ENCODE data around the gene OSBPL10.

Gene OSBPL10

DNA sequence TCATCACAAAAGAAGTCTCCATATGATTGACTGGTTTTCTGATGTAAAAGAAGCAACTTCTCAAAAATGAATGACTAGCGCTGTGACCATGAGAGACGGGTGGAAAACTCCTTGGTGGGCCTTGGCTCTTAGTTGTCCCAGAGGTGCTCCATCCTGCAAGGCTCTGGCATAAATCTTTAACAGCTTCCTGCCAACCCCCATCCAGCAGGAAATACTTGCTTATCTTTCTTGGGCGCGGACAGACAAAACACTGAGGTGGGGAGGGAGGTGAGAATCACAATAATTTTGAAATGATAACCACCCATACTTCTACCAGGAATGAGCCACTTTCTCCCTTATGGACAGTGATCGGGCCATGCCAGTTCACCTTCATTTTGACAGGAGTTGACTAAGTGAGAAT is 319.8 kb downstream of the OSBPL10 start:
- no peak overlapping the region for H3K4me3 ChIP-seq (ENCODE audit: low read depth, low read length)
- TF ChIP-seq, protein P1, sequence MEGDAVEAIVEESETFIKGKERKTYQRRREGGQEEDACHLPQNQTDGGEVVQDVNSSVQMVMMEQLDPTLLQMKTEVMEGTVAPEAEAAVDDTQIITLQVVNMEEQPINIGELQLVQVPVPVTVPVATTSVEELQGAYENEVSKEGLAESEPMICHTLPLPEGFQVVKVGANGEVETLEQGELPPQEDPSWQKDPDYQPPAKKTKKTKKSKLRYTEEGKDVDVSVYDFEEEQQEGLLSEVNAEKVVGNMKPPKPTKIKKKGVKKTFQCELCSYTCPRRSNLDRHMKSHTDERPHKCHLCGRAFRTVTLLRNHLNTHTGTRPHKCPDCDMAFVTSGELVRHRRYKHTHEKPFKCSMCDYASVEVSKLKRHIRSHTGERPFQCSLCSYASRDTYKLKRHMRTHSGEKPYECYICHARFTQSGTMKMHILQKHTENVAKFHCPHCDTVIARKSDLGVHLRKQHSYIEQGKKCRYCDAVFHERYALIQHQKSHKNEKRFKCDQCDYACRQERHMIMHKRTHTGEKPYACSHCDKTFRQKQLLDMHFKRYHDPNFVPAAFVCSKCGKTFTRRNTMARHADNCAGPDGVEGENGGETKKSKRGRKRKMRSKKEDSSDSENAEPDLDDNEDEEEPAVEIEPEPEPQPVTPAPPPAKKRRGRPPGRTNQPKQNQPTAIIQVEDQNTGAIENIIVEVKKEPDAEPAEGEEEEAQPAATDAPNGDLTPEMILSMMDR (IDR thresholded peaks at IDR 0.05; ENCODE audit: control insufficient read depth, extremely low read depth, insufficient read depth) = no peak
- DNase-seq (ENCODE audit: low read depth) = no peak

DNA sequence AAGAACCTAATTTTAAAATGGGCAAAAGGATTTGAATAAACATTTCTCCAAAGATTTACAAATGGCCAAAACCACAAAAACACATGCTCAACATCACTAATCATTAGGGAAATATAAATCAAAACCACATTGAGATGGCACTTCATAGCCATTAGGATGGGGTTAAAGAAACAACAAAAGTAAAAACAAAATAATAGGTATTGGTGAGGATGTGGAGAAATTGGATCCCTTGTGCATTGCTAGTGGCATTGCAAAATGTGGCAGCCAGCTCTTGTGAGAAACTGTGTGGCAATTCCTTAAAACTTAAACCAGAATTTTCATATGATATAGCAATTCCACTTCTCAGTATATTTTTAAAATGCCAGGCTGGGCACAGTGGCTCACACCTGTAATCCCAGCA is 321.8 kb downstream of the OSBPL10 start:
- H3K4me3 ChIP-seq (ENCODE audit: low read depth, low read length) = no peak overlapping the region
- DNase-seq (ENCODE audit: low read depth) = no peak
- TF ChIP-seq, protein P1 (IDR thresholded peaks at IDR 0.05; ENCODE audit: control insufficient read depth, extremely low read depth, insufficient read depth) = no peak

GRCh38 chr3:31654998-31655397 is 326.1 kb downstream of the OSBPL10 start:
- TF ChIP-seq, protein P1 (IDR thresholded peaks at IDR 0.05; ENCODE audit: control insufficient read depth, extremely low read depth, insufficient read depth) = no peak
- no peak for DNase-seq (ENCODE audit: low read depth)
- no peak overlapping the region for H3K4me3 ChIP-seq (ENCODE audit: low read depth, low read length)

GRCh38 chr3:31653464-31653863 is 327.6 kb downstream of the OSBPL10 start:
- no peak for DNase-seq (ENCODE audit: low read depth)
- no peak overlapping the region for H3K4me3 ChIP-seq (ENCODE audit: low read depth, low read length)
- TF ChIP-seq, protein P1 (IDR thresholded peaks at IDR 0.05; ENCODE audit: control insufficient read depth, extremely low read depth, insufficient read depth) = no peak

DNA sequence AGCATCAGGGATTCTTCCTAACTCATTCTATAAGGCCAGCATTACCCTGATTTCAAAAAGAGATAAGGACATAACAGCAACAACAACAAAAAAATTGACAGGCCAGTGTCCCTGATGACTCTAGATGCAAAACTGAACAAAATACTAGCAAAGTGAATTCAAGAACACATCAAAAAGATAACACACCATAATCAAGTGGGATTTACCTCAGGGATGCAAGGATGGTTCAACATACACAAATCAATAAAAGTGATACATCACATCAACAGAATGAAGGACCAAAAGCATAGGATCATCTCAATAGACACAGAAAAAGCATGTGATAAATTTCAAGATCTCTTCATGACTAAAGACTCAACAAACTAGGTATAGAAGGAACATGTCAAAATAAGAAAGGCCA is 328.8 kb downstream of the OSBPL10 start:
- TF ChIP-seq, protein P1 (IDR thresholded peaks at IDR 0.05; ENCODE audit: control insufficient read depth, extremely low read depth, insufficient read depth) = no peak
- no peak overlapping the region for H3K4me3 ChIP-seq (ENCODE audit: low read depth, low read length)
- no peak for DNase-seq (ENCODE audit: low read depth)

GRCh38 chr3:31648286-31648968 is 332.6 kb downstream of the OSBPL10 start:
- H3K4me3 ChIP-seq (ENCODE audit: low read depth, low read length) = no peak overlapping the region
- DNase-seq (ENCODE audit: low read depth) = no peak
- TF ChIP-seq, protein P1 (IDR thresholded peaks at IDR 0.05; ENCODE audit: control insufficient read depth, extremely low read depth, insufficient read depth) = no peak

DNA sequence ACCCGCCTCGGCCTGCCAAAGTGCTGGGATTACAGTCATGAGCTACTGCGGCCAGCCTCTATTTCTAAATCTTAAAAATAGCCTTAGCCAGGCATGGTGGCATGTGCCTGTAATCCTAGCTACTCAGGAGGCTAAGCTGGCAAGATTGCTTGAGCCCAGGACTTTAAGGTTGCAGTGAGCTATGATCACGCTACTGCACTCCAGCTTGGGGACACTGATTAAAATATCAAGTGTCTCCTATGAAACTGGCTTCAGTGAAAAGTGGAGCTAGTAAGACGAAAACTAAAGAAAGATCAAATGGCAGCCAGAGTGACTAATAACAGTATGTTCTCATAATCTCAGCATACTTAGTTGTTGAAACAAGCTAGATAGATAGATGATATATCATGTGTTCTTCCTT is 335.8 kb downstream of the OSBPL10 start:
- TF ChIP-seq, protein P1 (IDR thresholded peaks at IDR 0.05; ENCODE audit: control insufficient read depth, extremely low read depth, insufficient read depth) = no peak
- H3K4me3 ChIP-seq (ENCODE audit: low read depth, low read length) = no peak overlapping the region
- DNase-seq (ENCODE audit: low read depth) = no peak
